SH-SY5Y (cell line): ENCODE results near the gene ECI1.

Experiments
- GATA2 ChIP-seq: IDR thresholded peaks from 2 replicates; pipeline ENCODE4 v1.6.1; 2011; ENCODE audit warnings: mild to moderate bottlenecking, low read depth, low read length
- GATA3 ChIP-seq: IDR thresholded peaks from 2 replicates; pipeline ENCODE4 v1.6.1; 2011; ENCODE audit warnings: low read depth, mild to moderate bottlenecking, low read length, moderate library complexity

The ECI1 gene, protein sequence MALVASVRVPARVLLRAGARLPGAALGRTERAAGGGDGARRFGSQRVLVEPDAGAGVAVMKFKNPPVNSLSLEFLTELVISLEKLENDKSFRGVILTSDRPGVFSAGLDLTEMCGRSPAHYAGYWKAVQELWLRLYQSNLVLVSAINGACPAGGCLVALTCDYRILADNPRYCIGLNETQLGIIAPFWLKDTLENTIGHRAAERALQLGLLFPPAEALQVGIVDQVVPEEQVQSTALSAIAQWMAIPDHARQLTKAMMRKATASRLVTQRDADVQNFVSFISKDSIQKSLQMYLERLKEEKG

DNA sequence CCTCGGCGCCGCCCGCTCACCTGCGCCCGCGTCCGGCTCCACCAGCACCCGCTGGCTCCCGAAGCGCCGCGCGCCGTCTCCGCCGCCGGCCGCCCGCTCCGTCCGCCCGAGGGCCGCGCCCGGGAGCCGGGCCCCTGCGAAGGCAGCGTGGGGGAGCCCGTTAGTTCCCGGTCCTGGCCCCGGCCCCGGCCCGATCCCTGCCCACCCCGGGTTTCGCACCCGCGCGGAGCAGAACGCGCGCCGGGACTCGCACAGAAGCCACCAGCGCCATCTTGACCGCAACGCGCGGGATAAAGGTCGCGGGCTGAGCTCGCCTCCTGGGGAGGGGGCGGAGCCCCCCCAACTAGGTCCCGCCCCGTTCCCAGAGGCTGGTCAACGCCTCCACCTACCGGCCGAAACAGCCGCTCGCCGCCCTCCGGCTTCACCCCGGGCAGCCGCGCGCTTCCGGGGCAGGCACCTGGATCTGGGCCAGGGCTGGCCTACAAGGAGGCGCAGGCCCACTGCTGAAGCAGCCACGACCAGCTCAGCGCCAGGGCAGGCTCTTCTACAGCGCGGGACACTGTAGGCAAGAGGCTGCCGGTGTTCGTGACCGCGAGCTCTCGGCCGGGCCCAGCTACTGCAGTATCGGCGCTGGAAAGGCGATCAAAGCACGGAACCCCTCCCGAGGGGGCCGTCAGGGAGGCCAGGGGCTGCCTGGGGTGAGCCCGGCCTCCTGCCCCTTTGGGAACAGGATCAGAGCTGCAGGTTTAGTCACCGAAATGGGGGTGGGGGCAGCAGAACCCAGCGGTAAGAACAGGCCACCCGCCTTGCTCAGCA lies at the start of gene ECI1:
ECI1 (minus strand) TSS at position 292 of the 816 bp plus-strand sequence; CDS start at position 271, 21 bp downstream.
- no peak for TF ChIP-seq GATA3
- TF ChIP-seq GATA2: no peak

DNA sequence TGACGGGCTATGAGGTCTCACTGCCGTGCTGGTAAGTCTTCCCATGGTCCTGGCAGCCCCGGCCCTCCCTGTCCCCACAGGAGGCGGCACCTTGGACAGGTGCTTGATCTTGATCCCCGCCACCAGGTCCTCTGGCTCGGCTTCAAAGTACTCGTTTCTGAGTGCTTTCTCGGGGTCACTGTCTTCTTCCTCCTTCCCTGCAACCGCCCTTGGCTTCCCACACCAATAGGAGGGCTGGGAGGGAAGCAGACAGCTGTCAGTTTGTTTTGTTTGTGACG lies 48.5 kb upstream of the ECI1 start:
- TF ChIP-seq GATA2 (no peak), GATA3 (no peak)

DNA sequence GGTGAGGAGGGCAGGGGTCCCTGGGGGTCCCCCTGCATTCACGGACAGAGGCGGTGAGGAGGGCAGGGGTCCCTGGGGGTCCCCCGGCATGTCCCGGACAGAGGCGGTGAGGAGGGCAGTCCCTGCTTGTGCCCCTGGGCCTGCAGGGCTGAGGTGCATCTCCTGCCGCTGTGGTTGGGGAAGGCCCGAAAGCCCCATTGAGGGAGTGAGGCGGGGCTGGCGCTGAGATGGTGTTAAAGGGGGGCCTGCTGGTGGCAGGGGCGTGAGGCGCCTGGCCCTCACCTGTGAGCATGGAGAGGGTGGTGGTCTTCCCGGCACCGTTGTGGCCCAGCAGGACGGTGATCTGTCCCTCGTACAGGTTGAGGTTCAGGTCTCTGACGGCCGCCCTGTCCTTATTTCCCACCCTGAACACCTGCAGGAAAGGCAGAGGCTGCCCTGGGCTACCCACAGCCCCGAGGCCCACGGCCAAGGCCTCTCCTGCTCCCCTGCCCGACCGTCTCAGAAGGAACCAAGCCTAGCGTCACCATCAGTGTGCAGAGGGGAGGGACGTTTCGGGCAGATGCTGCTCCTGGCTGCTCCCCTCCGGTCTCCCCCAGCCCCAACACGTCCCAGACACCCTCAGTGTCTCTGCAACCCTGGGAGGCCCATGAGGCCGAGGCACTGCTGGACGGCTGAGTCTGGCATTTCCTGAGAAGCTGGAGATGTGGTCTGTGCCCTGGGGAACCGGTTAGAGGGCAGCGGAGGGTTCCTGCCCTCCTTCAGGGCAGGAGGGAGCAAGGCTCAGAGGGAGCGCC lies 47.9 kb upstream of the ECI1 start:
- no peak for TF ChIP-seq GATA3
- TF ChIP-seq GATA2: no peak

DNA sequence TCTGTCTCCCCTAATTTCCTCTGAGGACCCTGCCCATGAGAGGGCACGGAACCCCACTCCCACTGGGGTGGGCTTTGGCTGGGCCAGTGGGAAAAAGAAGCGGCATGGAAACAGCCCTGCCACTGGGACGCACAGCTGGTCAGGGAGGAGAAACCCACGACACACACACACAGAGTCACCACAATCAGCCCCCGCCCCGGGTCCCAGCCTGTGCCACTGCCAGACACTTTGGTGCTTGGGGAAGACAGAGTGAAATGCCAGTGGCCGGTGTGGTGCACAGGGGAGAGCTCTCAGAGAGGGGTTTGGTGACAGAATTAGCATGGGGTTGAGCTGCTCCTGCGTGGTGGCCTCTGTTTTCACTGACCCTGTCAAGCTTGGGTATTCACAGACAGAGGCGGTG lies 47.2 kb upstream of the ECI1 start:
- no peak for TF ChIP-seq GATA3

DNA sequence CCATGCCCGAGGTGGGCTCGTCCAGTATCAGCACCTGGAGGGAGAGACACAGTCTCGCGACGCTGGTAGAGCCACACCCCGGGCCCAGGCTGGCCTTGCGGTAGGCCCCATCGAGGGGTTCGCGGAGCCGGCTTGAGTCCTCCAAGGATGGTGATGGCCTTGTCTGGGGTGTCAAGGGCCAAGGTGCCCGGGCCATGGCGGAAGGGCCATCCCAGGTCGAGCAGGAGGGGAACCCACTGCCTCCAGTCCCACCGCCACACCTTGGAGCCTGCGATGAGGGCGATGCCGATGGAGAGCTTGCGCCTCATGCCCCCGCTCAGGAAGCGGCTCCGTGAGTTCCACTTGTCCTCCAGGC lies 46.1 kb upstream of the ECI1 start:
- TF ChIP-seq GATA2: no peak
- no peak for TF ChIP-seq GATA3

DNA sequence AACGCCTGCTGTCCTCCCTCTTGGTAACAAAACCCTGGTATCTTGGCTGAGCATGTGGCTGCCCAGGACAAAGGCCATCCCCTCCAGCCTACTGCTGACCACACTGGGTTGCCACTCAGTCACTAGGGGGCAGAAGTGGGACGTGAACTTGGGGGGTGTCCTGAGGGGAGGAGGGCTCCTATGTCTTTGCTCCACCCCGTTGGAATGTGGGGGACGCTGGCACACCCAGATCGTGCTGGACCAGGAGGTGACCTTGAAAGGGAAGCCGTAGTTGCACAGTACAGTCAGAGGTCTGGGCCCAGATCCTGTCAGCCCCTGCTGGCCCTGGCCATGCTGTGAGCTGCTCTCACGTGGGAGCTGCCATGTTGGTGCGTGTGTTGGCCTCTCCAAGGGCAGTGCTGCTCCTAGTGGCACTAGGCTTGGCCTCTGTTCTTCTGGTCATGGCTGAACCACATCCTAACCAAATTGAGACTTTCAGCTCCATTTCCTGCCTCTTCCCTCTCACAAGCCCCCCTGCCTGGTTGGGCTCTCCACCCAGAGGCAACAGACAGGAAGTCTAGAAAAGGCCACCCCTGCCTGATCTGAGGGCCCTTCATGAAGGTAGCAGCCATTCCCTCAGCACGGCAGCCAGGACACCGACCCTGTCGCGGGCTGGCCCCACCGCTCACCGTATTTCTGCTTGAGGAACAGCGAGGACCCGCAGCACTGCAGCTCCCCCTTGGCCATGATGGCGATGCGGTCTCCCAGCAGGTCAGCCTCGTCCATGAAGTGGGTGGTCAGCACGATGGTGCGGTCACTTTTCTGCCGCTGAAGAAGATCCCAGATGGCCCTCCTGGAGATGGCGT lies 45.5 kb upstream of the ECI1 start:
- TF ChIP-seq GATA2 (no peak), GATA3 (no peak)

DNA sequence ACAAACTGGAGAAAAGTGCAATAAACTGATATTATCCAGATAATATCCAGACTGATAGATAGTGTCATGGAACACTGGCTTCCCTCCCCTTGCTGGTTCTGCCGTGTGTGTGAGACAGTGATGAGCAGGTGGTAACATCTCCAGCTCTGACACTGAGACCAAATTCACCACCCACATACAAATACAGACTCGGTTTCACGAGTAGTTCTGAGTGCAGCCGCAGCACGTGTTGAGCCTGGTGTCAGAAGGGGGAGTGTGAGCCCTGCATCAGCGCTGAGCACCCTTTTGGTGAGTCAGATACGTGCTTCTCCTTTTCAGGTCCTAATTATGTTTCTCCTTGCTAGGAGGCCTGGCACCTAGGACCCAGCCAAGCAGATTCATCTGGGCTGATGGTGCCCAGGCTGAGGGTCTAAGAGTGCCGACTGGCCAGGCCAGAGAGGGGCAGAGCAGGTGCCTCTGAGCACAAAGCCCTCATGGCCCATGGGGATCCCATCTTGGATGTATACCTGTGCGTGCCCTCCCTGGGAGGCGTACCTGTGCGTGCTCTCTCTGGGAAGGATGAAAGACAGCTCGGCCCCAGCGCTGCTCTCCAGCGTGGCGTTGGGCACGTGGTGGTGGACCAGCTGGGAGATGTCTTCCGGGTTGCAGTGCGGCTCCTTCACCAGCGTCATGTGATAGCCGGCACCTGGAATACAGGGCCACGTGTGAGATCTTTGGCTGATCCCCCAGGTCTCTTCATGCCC lies 43.8 kb upstream of the ECI1 start:
- no peak for TF ChIP-seq GATA3
- no peak for TF ChIP-seq GATA2

DNA sequence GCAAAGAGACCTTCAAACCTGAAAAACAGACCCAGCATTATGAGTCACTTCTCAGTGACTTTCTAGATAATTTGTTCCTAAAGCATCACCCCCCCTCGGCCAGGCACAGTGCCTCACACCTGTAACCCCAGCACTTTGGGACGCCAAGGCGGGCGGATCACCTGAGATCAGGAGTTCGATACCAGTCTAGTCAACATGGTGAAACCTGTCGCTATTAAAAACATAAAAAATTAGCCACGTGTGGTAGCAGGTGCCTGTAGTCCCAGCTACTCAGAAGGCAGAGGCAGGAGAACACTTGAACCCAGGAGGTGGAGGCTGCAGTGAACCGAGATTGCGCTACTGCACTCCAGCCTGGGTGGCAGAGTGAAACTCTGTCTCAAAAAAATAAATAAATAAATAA lies 40.8 kb upstream of the ECI1 start:
- TF ChIP-seq GATA3 (no peak), GATA2 (no peak)

DNA sequence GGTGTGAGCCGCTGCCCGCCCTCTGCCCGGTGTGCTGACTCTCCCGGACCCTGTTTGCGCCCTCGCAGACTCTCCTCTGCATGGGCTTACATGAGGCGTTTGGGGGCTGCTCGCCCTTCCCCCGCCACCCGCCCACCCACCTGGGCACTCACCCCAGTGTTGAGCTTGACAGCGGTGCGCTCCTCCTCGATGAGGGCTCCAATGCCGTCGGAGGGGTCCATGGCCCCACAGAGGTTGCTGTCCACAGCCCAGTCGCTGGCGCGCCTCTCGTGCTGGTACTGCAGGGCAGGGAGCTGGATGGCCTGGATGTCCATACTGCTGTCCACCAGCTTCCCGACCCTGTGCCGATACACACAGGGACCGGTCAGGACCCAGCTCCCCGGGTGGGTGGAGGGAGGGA lies 37.9 kb upstream of the ECI1 start:
- TF ChIP-seq GATA2 (no peak), GATA3 (no peak)

DNA sequence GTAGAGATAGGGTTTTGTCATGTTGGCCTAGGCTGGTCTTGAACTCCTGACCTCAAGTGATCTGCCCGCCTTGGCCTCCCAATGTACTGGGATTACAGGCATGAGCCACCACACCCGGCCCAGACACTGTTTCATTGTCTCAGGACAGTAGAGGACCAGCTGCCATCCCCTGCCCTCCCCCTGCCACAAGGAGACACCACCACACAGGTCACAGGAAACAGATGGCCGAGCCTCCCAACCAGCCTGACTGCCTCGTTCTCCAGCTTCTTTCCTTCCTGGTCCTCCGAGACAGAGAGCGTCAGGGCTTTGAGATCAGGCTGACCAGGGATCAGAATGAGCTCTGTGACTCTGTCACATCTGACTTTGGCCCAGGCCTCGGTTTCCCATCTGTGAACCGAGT lies 37.3 kb upstream of the ECI1 start:
- TF ChIP-seq GATA3 (no peak), GATA2 (no peak)

DNA sequence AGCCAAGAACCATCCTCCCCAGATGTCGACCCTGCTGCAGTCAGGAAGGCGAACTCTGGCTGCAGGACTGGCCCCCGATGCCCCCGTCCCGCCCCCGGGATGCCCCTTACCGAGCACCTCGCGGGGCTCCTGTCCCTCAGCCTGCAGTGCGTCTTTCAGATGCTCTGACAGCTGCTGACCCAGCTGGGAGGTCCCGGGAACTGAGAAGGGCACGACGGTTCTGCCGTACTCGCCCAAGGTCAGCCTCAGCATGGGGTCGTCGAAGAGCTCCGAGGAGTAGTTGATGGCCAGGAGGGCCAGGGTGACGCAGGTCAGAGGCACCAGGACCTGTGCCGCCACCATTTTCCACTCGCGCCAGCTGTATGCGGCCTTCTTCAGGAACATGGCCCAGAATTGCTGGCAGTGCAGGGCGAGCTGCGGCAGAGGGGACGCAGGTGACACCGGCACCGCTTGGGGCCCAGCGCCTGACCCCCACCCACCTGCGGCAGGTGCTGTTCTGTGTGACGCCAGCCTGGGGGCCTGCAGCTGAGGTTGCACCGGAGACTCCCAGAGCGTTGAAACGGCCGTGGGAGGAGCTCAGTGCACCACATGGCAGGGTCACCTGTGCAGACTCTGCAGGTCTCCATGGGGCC lies 36.6 kb upstream of the ECI1 start:
- no peak for TF ChIP-seq GATA3
- no peak for TF ChIP-seq GATA2

DNA sequence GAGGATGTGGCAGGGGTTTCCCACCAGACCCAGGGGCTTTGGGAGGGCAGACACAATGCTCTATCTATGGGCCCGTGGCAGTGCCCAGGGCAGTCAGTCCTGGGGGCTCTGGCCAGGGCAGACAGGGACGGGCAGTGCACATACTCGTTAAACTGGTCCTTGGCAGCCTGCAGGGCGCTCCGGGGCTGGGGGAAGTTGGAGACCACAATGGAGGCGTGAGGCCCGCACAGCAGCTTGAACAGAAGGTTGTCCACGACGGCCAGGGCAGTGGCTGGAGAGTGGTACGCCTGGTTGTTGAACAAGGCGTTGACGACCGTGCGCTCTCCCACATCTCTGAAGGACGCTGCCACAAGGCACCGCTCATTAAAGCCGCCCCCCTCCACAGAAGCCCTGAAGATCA lies 35.2 kb upstream of the ECI1 start:
- TF ChIP-seq GATA2: no peak
- TF ChIP-seq GATA3: no peak

DNA sequence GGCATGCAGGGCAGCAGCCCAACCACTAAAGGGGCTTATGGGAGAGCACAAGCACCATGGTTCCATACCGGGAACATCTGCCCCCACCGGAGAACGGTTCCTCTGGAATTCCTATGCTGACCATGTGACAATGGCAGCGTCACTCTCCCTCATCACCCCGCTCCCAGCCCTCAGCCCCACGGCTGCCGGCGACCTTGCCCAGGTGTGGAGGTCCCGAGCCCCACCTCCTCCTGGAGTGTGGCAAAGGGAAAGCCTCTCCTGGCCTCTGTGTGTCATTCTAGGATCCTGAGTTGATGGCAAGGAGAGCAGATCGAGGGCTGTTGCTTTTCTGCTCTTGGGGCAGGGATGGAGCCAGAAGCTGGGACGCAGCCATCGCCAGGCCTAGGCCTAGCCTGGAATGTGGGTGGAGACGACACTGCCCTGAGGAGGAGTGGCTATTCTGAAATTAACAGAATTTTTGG lies 34.4 kb upstream of the ECI1 start:
- TF ChIP-seq GATA3 (no peak), GATA2 (no peak)
